DOHH2 (cell line): ENCODE measurements around the gene ZRANB3.

Source experiments
- CTCF ChIP-seq: fragments of 200-600 bp; sonication (generic); IDR thresholded peaks from one replicate; pipeline ENCODE4 v1.5.1; 2014; ENCODE audit warnings: antibody characterized with exemption, mild to moderate bottlenecking, low read depth, low read length; ENCODE audit not compliant: poor library complexity, severe bottlenecking
- EZH2phosphoT487 ChIP-seq: fragments of 200-600 bp; sonication (generic); IDR thresholded peaks from 2 replicates; pipeline ENCODE4 v1.6.1; 2017; ENCODE audit warnings: borderline replicate concordance, mild to moderate bottlenecking, antibody characterized with exemption, low read length, moderate library complexity, mixed read lengths

GRCh38 chr2:135164431-135164830 is 366.6 kb downstream of the ZRANB3 start:
- no peak for TF ChIP-seq CTCF
- no peak for TF ChIP-seq EZH2phosphoT487
